B cell (primary cell): ENCODE measurements around the gene PRR18. TPM values are rescaled to one million over a fixed set of nuclear protein-coding genes. Genes with fewer than 3 reads are reported as not detected.

Source experiments
- ATAC-seq: fragments of 200-7000 bp; cut with Tn5 transposase; one replicate; pipeline ENCODE4 v1.10.0; 2021; ENCODE audit warnings: low read depth, mild to moderate bottlenecking, moderate number of reproducible peaks, moderate library complexity
- CTCF ChIA-PET: fragments of 350-600 bp; sonication (Branson Sonifier 250); formaldehyde crosslinking; loops from one replicate; lab custom pipeline; 2021; ENCODE audit warnings: antibody characterized with exemption, inconsistent platforms; lab: Charles Lee
- POLR2A ChIA-PET: fragments of 350-600 bp; sonication (Branson Sonifier 250); formaldehyde crosslinking; loops from one replicate; lab custom pipeline; 2021; ENCODE audit warnings: antibody characterized with exemption; lab: Charles Lee
- DNase-seq: peaks from one replicate; pipeline ENCODE4 v3.0.0; 2013
- H2AFZ ChIP-seq: 2 replicates; pipeline ENCODE4 v1.6.1; 2012; ENCODE audit warnings: mild to moderate bottlenecking, low read depth, low read length; ENCODE audit not compliant: insufficient read depth, poor library complexity, severe bottlenecking
- H3K27ac ChIP-seq, 2 donors: 1 replicate in 1 of 2; 2 replicates in 1 of 2; pipeline ENCODE4 v1.5.1; 2012 to 2013; ENCODE audit warnings: low read length in 2 of 2, mild to moderate bottlenecking in 2 of 2, moderate library complexity in 1 of 2
- H3K27me3 ChIP-seq, 4 experiments: fragments of 200-600 bp in 1 of 4; sonication (generic) in 1 of 4; replicated peaks in 1 of 4; 1 replicate in 2 of 4; 2 replicates in 2 of 4; pipeline versions ENCODE4 v1.6.1 to v1.7.0; 2013 to 2016; ENCODE audit warnings: low read length in 3 of 4, mild to moderate bottlenecking in 2 of 4, mixed read lengths in 1 of 4, moderate library complexity in 1 of 4; ENCODE audit not compliant: insufficient read depth in 4 of 4, control insufficient read depth in 3 of 4; ENCODE audit errors: control extremely low read depth in 1 of 4
- H3K36me3 ChIP-seq, 2 experiments: replicated peaks in 1 of 2; 1 replicate in 1 of 2; 2 replicates in 1 of 2; pipeline versions ENCODE4 v1.6.1 to v1.7.1; 2013; ENCODE audit warnings: low read length in 1 of 2; ENCODE audit not compliant: insufficient read depth in 2 of 2, control insufficient read depth in 1 of 2; ENCODE audit errors: control extremely low read depth in 1 of 2, extremely low read depth in 1 of 2
- H3K4me1 ChIP-seq, 2 donors: fragments of 200-600 bp in 1 of 2; sonication (generic) in 1 of 2; 1 replicate in 1 of 2; 2 replicates in 1 of 2; pipeline versions ENCODE4 v1.5.1 to v1.6.1; 2013 to 2017; ENCODE audit warnings: low read length in 2 of 2; ENCODE audit not compliant: control insufficient read depth in 2 of 2, insufficient read depth in 2 of 2
- H3K4me2 ChIP-seq: replicated peaks from 2 replicates; pipeline ENCODE3; 2012; ENCODE audit warnings: mild to moderate bottlenecking, low read depth, low read length; ENCODE audit not compliant: poor library complexity, severe bottlenecking
- H3K4me3 ChIP-seq, 5 experiments: fragments of 200-600 bp in 1 of 5; sonication (generic) in 1 of 5; 1 replicate in 3 of 5; 2 replicates in 2 of 5; pipeline versions ENCODE4 v1.5.1 to v1.7.0; 2011 to 2016; ENCODE audit warnings: low read length in 4 of 5, mild to moderate bottlenecking in 4 of 5, low read depth in 2 of 5, control low read depth in 1 of 5, moderate library complexity in 1 of 5; ENCODE audit not compliant: insufficient read depth in 1 of 5; ENCODE audit errors: control extremely low read depth in 1 of 5, extremely low read depth in 1 of 5
- H3K79me2 ChIP-seq: fragments of 200-600 bp; sonication (generic); one replicate; pipeline ENCODE4 v1.6.0; 2016; ENCODE audit warnings: low read length; ENCODE audit not compliant: control insufficient read depth, insufficient read depth
- H3K9ac ChIP-seq: fragments of 200-600 bp; sonication (generic); 2 replicates; pipeline ENCODE4 v1.6.1; 2017; ENCODE audit warnings: mild to moderate bottlenecking, low read length, moderate library complexity
- H3K9me3 ChIP-seq, 3 donors: one replicate each; pipeline versions ENCODE4 v1.6.1 to v1.7.1; 2013; ENCODE audit warnings: low read length in 2 of 3; ENCODE audit not compliant: control insufficient read depth in 2 of 3, insufficient read depth in 1 of 3; ENCODE audit errors: control extremely low read depth in 1 of 3
- H4K20me1 ChIP-seq: 2 replicates; pipeline ENCODE4 v1.6.0; 2012; ENCODE audit warnings: mild to moderate bottlenecking, low read length; ENCODE audit not compliant: insufficient read depth, control insufficient read depth, poor library complexity, severe bottlenecking
- H3K27ac Mint-ChIP-seq: one replicate; pipeline ENCODE4 v1.8.0; 2021; ENCODE audit warnings: mixed read lengths
- H3K27me3 Mint-ChIP-seq: one replicate; pipeline ENCODE4 v1.8.0; 2021; ENCODE audit warnings: mixed read lengths
- H3K4me1 Mint-ChIP-seq: one replicate; pipeline ENCODE4 v1.8.0; 2021; ENCODE audit warnings: mixed read lengths
- H3K4me3 Mint-ChIP-seq: one replicate; pipeline ENCODE4 v1.8.0; 2021; ENCODE audit warnings: mixed read lengths
- H3K9me3 Mint-ChIP-seq: one replicate; pipeline ENCODE4 v1.8.0; 2022; ENCODE audit warnings: mixed read lengths; ENCODE audit not compliant: insufficient read depth
- EZH2 ChIP-seq: IDR thresholded peaks from 2 replicates; pipeline ENCODE4 v1.6.1; 2012; ENCODE audit warnings: borderline replicate concordance, low read depth, mild to moderate bottlenecking, moderate library complexity, low read length; ENCODE audit not compliant: insufficient read depth, poor library complexity, severe bottlenecking
- WGBS: methylation state at CpG from one replicate; pipeline ENCODE4 v1.1.5; 2013; ENCODE audit warnings: missing lambda C conversion rate; ENCODE audit not compliant: insufficient coverage; 5-methylcytosine and 5-hydroxymethylcytosine counted together
- intact Hi-C: fragments of 100-400 bp; cut with micrococcal nuclease; formaldehyde crosslinking; loops from one replicate; pipeline ENCODE4 v1.10.0; 2022
- polyA plus RNA-seq: library from polyadenylated mRNA; depleted of rRNA; stranded (reverse); fragments of >200 nt; gene quantifications from 2 replicates; pipeline ENCODE4 v1.2.3, GENCODE V29; 2012
- total RNA-seq, 2 donors: library from RNA; stranded (reverse); fragments of 120-200 nt in 1 of 2; gene quantifications; 1 replicate in 1 of 2; 2 replicates in 1 of 2; pipeline versions ENCODE4 v1.2.3 to v1.2.4, GENCODE V29; 2013 to 2022

Gene PRR18
- total and polyA plus RNA-seq, 2 donors (not counting 1 experiment from before 2014, with no cell fraction given) = not detected

DNA sequence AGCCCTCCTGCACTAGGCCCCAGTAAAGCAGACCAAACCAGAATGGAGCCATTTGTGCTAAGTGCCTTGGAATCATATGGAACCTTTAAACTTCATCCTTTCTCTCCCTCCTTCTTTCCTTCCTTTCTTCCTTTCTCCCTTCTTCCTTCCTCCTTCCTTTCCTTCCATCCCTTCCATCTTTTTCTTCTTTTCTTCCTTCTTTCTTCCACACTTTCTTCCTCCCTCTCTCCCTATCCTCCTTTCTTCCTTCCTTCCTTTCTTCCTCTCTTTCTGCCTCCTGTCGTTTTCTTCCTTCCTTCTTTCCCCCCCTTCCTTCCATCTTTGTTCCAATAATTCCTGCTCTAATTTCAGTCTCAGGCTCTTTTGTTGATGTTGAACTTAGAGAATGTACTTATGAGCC, 45.3 kb upstream of the PRR18 start:
- WGBS = no CpG with 5 or more reads among the region's 1 CpG
- Mint-ChIP-seq H3K4me1 (peaks cover 10% of the 10 kb centered on the region), H3K27me3 (no peaks in the 10 kb centered on the region), H3K27ac (no peak overlapping the region), H3K9me3 (peaks cover 6% of the 10 kb centered on the region), H3K4me3 (no peak overlapping the region)
- ATAC-seq (no peak), DNase-seq (no peak)
- ChIA-PET CTCF (interaction anchor here (0.7 kb wide), 1 partner anchor 813 kb away, joined by 3 read pairs; no protein-coding TSS in a partner anchor), POLR2A (no interaction called here)
- no peak overlapping the region for H3K27ac ChIP-seq
- peaks cover 0 to 6% (median 0%) of the 10 kb centered on the region in 3 donors for H3K9me3 ChIP-seq
- no peaks in the 10 kb centered on the region for H4K20me1 ChIP-seq
- H3K9ac ChIP-seq = no peak overlapping the region
- no peak overlapping the region for H3K4me3 ChIP-seq
- no peaks in the 10 kb centered on the region for H3K79me2 ChIP-seq
- no peak overlapping the region for H3K4me2 ChIP-seq
- no peaks in the 10 kb centered on the region for H3K36me3 ChIP-seq
- no peaks in the 10 kb centered on the region for H3K27me3 ChIP-seq
- H3K4me1 ChIP-seq = peaks cover 6 to 7% of the 10 kb centered on the region in 2 donors
- TF ChIP-seq EZH2 = no peak
- intact Hi-C loops = no loop called here
- H2AFZ ChIP-seq = no peak overlapping the region

- ChIA-PET CTCF (interaction anchor here (1.0 to 1.4 kb wide), 3 partner anchors 10 to 48 kb away, joined by 3 to 11 read pairs (median 4); no protein-coding TSS in a partner anchor), POLR2A (no interaction called here)
- H3K4me1 Mint-ChIP-seq = peaks cover 10% of the 10 kb centered on the region
- Histone ChIP-seq H3K79me2 (no peaks in the 10 kb centered on the region), H3K36me3 (no peaks in the 10 kb centered on the region), H4K20me1 (no peaks in the 10 kb centered on the region), H3K27me3 (no peaks in the 10 kb centered on the region), H3K9me3 (peaks cover 0 to 6% (median 0%) of the 10 kb centered on the region in 3 donors), H3K4me2 (no peak overlapping the region), H3K27ac (no peak overlapping the region), H3K4me3 (no peak overlapping the region), H3K4me1 (peaks cover 6 to 7% of the 10 kb centered on the region in 2 donors), H2AFZ (no peak overlapping the region), H3K9ac (no peak overlapping the region)
- no peak for TF ChIP-seq EZH2
- peaks cover 2% of the 10 kb centered on the region for H3K9me3 Mint-ChIP-seq
- H3K4me3 Mint-ChIP-seq = no peak overlapping the region
- intact Hi-C loops = loop anchor here (1.0 kb wide), 1 partner anchor 10 kb away; no protein-coding TSS in a partner anchor
- DNase-seq = no peak
- no peak overlapping the region for H3K27ac Mint-ChIP-seq
- no peak for ATAC-seq
- H3K27me3 Mint-ChIP-seq = no peaks in the 10 kb centered on the region
Measured at GRCh38 chr6:166352923-166353322, 44.7 kb upstream of the PRR18 start.
